Hepatocyte (in vitro differentiated cells): ENCODE results near the gene EEF2K.

Experiments
- EZH2 ChIP-seq: fragments of 200-600 bp; sonication (generic); IDR thresholded peaks from 2 replicates; pipeline ENCODE4 v1.6.1; 2016; ENCODE audit warnings: antibody characterized with exemption, mild to moderate bottlenecking, borderline replicate concordance
- TF ChIP-seq, protein P1 (sequence below): fragments of 200-600 bp; sonication (generic); IDR thresholded peaks from 2 replicates; pipeline ENCODE4 v1.5.1; 2016; ENCODE audit warnings: antibody characterized with exemption, mild to moderate bottlenecking; ENCODE audit not compliant: poor library complexity

DNA sequence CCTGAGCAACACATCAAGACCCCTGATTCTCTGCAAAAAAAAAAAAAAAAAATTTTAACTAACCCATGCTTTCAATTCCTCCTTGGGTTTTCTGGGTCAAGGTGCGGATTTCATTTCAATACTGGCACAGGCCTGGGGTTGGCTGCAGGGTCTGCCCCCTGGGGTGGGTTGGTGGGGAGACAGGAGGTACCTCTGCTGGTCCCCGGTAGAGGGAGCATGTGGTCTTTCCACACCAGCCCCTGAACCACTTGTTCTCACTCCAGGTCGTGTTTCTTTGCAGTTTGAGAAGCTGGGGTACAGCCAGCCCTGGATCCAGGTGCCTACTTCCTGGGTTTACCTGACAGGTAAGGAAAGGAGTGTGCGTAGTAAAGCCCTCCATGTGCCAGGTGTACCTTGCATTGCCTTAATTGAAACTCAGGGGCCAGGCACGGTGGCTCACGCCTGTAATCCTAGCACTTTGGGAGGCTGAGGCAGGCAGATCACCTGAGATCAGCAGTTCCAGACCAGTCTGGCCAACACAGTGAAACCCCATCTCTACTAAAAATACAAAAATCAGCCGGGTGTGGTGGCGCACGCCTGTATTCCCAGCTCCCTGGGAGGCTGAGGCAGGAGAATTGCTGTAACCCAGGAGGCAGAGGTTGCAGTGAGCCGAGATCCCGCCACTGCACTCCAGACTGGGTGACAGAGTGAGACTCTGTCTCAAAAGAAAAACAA is 22.0 kb upstream of the EEF2K start:
- TF ChIP-seq, protein P1, sequence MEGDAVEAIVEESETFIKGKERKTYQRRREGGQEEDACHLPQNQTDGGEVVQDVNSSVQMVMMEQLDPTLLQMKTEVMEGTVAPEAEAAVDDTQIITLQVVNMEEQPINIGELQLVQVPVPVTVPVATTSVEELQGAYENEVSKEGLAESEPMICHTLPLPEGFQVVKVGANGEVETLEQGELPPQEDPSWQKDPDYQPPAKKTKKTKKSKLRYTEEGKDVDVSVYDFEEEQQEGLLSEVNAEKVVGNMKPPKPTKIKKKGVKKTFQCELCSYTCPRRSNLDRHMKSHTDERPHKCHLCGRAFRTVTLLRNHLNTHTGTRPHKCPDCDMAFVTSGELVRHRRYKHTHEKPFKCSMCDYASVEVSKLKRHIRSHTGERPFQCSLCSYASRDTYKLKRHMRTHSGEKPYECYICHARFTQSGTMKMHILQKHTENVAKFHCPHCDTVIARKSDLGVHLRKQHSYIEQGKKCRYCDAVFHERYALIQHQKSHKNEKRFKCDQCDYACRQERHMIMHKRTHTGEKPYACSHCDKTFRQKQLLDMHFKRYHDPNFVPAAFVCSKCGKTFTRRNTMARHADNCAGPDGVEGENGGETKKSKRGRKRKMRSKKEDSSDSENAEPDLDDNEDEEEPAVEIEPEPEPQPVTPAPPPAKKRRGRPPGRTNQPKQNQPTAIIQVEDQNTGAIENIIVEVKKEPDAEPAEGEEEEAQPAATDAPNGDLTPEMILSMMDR = no peak
- TF ChIP-seq EZH2 = no peak
